ENCODE data around the gene STAG3. TPM values are rescaled to one million over a fixed set of nuclear protein-coding genes. Genes with fewer than 3 reads are reported as not detected.
"Not testable (repeated sequence)": the region's sequence is repeated elsewhere in the genome, so short reads cannot be mapped to it uniquely, and the experiment has no call there.

STAG3 gene
- polyA plus RNA-seq, 1 donor from 2014 or later: 0.64 TPM

DNA sequence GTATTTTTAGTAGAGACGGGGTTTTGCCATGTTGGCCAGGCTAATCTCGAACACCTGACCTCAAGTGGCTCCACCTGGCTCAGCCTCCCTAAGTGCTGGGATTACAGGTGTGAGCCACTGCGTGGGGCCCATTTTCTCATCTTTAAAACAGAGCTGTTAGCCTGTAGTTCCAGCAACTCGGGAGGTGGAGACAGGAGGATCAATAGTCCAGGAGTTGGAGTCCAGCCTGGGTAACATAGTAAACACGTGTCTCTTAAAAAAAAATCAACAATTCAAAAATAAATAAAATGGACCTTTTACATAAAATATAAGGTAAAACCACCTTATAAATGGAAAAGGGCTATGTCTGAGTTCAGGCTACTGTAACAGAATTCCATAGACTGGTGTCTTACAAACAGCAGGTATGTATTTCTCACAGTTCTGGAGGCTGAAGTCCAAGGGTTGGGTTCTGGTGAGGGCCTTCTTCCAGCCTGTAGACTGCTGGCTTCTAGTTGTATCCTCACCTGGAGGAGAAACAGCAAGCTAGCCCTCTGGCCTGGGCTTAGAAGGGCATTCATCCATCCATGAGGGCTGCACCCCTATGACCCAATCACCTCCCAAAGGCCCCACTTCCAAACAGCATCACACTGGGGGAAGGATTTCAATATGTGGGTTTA is 35.0 kb downstream of the STAG3 start:
- Histone ChIP-seq H3K79me2 (replicated peaks; ENCODE audit: insufficient read depth, low read length) (no peaks in the 10 kb centered on the region), H3K27ac (ENCODE audit: low read length) (no peak overlapping the region), H3K9me2 (ENCODE audit: insufficient read depth, low read length) (no peaks in the 10 kb centered on the region), H3K4me2 (ENCODE audit: low read length) (no peak overlapping the region), H3K27me3 (ENCODE audit: insufficient read depth, low read depth, low read length) (no peaks in the 10 kb centered on the region), H3F3A (ENCODE audit: insufficient read depth, low read length, poor library complexity, severe bottlenecking) (no peaks in the 10 kb centered on the region), H3K9ac (ENCODE audit: low read length) (no peak overlapping the region), H3K9me3 (ENCODE audit: low read length) (no peaks in the 10 kb centered on the region), H2AFZ (ENCODE audit: low read depth, low read length) (no peak overlapping the region), H3K36me3 (ENCODE audit: insufficient read depth, low read length) (no peaks in the 10 kb centered on the region), H4K20me1 (ENCODE audit: insufficient read depth) (no peaks in the 10 kb centered on the region), H3K4me3 (ENCODE audit: low read length) (no peak overlapping the region)
- no peak for TF ChIP-seq TAF1 (IDR thresholded peaks at IDR 0.05; ENCODE audit: low read depth)
- TF ChIP-seq, protein P1, sequence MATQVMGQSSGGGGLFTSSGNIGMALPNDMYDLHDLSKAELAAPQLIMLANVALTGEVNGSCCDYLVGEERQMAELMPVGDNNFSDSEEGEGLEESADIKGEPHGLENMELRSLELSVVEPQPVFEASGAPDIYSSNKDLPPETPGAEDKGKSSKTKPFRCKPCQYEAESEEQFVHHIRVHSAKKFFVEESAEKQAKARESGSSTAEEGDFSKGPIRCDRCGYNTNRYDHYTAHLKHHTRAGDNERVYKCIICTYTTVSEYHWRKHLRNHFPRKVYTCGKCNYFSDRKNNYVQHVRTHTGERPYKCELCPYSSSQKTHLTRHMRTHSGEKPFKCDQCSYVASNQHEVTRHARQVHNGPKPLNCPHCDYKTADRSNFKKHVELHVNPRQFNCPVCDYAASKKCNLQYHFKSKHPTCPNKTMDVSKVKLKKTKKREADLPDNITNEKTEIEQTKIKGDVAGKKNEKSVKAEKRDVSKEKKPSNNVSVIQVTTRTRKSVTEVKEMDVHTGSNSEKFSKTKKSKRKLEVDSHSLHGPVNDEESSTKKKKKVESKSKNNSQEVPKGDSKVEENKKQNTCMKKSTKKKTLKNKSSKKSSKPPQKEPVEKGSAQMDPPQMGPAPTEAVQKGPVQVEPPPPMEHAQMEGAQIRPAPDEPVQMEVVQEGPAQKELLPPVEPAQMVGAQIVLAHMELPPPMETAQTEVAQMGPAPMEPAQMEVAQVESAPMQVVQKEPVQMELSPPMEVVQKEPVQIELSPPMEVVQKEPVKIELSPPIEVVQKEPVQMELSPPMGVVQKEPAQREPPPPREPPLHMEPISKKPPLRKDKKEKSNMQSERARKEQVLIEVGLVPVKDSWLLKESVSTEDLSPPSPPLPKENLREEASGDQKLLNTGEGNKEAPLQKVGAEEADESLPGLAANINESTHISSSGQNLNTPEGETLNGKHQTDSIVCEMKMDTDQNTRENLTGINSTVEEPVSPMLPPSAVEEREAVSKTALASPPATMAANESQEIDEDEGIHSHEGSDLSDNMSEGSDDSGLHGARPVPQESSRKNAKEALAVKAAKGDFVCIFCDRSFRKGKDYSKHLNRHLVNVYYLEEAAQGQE (IDR thresholded peaks at IDR 0.05; ENCODE audit: borderline replicate concordance): no peak

DNA sequence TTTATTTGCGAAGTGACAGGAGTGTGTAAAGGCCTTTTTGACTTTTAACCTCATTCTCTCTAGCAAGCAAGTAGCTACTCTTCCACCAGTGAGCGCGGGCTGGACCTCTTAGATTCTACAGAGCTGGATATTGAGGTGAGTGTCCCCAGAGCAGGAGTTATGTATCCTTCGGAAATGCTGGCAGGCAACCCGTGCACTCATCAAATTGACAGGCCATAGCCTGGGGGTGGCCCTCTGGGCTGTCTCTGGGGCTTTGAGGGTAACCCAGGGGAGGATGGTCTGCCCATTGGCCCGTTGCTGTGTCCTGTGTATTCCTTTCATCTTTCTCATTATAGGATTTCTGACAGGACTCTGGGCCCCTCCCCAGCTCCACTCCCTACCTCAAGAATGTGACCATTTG is 36.0 kb downstream of the STAG3 start:
- TF ChIP-seq EP300 (conservative IDR thresholded peaks at IDR 0.05; ENCODE audit: poor library complexity, severe bottlenecking): no peak
- no peak for TF ChIP-seq MXI1 (conservative IDR thresholded peaks at IDR 0.05; ENCODE audit: poor library complexity, severe bottlenecking)
- TF ChIP-seq SMC3 (conservative IDR thresholded peaks at IDR 0.05; ENCODE audit: poor library complexity): no peak
- H3K4me3 ChIP-seq (ENCODE audit: low read length): no peak overlapping the region
- no peaks in the 10 kb centered on the region for H4K20me1 ChIP-seq (ENCODE audit: insufficient read depth)
- H3F3A ChIP-seq (ENCODE audit: insufficient read depth, low read length, poor library complexity, severe bottlenecking): no peaks in the 10 kb centered on the region
- no peaks in the 10 kb centered on the region for H3K9me2 ChIP-seq (ENCODE audit: insufficient read depth, low read length)
- H2AFZ ChIP-seq (ENCODE audit: low read depth, low read length): no peak overlapping the region
- H3K79me2 ChIP-seq (replicated peaks; ENCODE audit: insufficient read depth, low read length): no peaks in the 10 kb centered on the region
- H3K36me3 ChIP-seq (ENCODE audit: insufficient read depth, low read length): no peaks in the 10 kb centered on the region
- H3K4me2 ChIP-seq (ENCODE audit: low read length): no peak overlapping the region
- no peaks in the 10 kb centered on the region for H3K27me3 ChIP-seq (ENCODE audit: insufficient read depth, low read depth, low read length)
- H3K27ac ChIP-seq (ENCODE audit: low read length): no peak overlapping the region
- no peaks in the 10 kb centered on the region for H3K9me3 ChIP-seq (ENCODE audit: low read length)
- H3K9ac ChIP-seq (ENCODE audit: low read length): no peak overlapping the region

DNA sequence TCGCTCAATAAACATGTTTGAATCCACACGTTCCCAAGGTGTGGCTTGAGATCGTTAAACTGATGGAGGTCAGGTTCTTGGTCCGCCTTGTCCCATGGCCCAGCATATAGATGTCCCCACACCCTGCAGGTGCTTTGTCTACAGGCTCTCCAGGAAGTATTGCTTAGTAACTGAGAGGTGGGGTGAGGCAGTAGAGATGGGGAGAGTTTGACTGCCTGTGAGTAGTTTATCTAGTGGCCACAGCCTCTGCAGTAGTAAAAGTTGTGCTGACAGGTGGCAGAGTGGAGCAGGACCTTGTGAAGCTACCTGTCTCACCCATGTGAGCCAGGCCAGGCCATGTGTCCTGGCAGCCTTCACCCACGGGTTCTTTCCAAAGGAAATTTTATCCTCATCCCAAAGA is 36.6 kb downstream of the STAG3 start:
- H3K36me3 ChIP-seq (ENCODE audit: insufficient read depth, low read length); H3F3A ChIP-seq (ENCODE audit: insufficient read depth, low read length, poor library complexity, severe bottlenecking); H3K9me3 ChIP-seq (ENCODE audit: low read length); H3K27ac ChIP-seq (ENCODE audit: low read length); H3K4me3 ChIP-seq (ENCODE audit: low read length); H3K4me2 ChIP-seq (ENCODE audit: low read length); H3K9me2 ChIP-seq (ENCODE audit: insufficient read depth, low read length); H3K79me2 ChIP-seq (replicated peaks; ENCODE audit: insufficient read depth, low read length); H2AFZ ChIP-seq (ENCODE audit: low read depth, low read length); H4K20me1 ChIP-seq (ENCODE audit: insufficient read depth); H3K9ac ChIP-seq (ENCODE audit: low read length); H3K27me3 ChIP-seq (ENCODE audit: insufficient read depth, low read depth, low read length): not testable (repeated sequence)

DNA sequence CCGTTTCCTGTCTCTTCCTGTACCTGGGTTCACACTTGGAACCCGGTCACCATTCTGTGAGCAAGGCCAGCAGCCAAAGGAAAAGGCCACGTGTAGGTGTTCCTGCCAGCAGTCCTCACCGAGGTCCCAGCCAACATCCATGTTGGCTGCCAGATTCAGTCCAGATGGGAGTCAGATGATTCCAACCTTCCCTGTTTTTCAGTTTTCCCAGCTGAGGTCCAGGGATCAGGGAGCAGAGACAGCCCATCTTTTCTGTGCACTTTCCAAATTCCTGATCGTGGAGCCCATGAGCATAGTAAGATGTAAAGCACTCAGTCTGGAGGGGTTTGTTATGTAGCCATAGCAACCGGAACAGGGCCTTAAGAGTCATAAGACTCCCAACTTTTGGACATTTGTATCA is 38.2 kb downstream of the STAG3 start:
- H4K20me1 ChIP-seq (ENCODE audit: insufficient read depth): no peaks in the 10 kb centered on the region
- no peaks in the 10 kb centered on the region for H3K9me3 ChIP-seq (ENCODE audit: low read length)
- H3K4me2 ChIP-seq (ENCODE audit: low read length): no peak overlapping the region
- TF ChIP-seq, protein P2, sequence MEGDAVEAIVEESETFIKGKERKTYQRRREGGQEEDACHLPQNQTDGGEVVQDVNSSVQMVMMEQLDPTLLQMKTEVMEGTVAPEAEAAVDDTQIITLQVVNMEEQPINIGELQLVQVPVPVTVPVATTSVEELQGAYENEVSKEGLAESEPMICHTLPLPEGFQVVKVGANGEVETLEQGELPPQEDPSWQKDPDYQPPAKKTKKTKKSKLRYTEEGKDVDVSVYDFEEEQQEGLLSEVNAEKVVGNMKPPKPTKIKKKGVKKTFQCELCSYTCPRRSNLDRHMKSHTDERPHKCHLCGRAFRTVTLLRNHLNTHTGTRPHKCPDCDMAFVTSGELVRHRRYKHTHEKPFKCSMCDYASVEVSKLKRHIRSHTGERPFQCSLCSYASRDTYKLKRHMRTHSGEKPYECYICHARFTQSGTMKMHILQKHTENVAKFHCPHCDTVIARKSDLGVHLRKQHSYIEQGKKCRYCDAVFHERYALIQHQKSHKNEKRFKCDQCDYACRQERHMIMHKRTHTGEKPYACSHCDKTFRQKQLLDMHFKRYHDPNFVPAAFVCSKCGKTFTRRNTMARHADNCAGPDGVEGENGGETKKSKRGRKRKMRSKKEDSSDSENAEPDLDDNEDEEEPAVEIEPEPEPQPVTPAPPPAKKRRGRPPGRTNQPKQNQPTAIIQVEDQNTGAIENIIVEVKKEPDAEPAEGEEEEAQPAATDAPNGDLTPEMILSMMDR (IDR thresholded peaks at IDR 0.05; ENCODE audit: poor library complexity, severe bottlenecking): no peak
- TF ChIP-seq TAF1 (IDR thresholded peaks at IDR 0.05; ENCODE audit: low read depth) (no peak), MXI1 (conservative IDR thresholded peaks at IDR 0.05; ENCODE audit: poor library complexity, severe bottlenecking) (no peak), EP300 (conservative IDR thresholded peaks at IDR 0.05; ENCODE audit: poor library complexity, severe bottlenecking) (no peak), POLR2AphosphoS5 (IDR thresholded peaks at IDR 0.05) (no peak), RAD21 (conservative IDR thresholded peaks at IDR 0.05) (no peak), SMC3 (conservative IDR thresholded peaks at IDR 0.05; ENCODE audit: poor library complexity) (no peak)
- no peaks in the 10 kb centered on the region for H3F3A ChIP-seq (ENCODE audit: insufficient read depth, low read length, poor library complexity, severe bottlenecking)
- H2AFZ ChIP-seq (ENCODE audit: low read depth, low read length): no peak overlapping the region
- H3K9me2 ChIP-seq (ENCODE audit: insufficient read depth, low read length): no peaks in the 10 kb centered on the region
- no peaks in the 10 kb centered on the region for H3K36me3 ChIP-seq (ENCODE audit: insufficient read depth, low read length)
- H3K27ac ChIP-seq (ENCODE audit: low read length): no peak overlapping the region
- H3K9ac ChIP-seq (ENCODE audit: low read length): no peak overlapping the region
- no peaks in the 10 kb centered on the region for H3K79me2 ChIP-seq (replicated peaks; ENCODE audit: insufficient read depth, low read length)
- H3K27me3 ChIP-seq (ENCODE audit: insufficient read depth, low read depth, low read length): no peaks in the 10 kb centered on the region
- no peak overlapping the region for H3K4me3 ChIP-seq (ENCODE audit: low read length)
